Measurements from ENCODE around the gene TRIM63. TPM values are rescaled to one million over a fixed set of nuclear protein-coding genes. Genes with fewer than 3 reads are reported as not detected.

TRIM63 gene
- total RNA-seq, 2 donors from 2014 or later = 0.68 TPM; not detected in 1

DNA sequence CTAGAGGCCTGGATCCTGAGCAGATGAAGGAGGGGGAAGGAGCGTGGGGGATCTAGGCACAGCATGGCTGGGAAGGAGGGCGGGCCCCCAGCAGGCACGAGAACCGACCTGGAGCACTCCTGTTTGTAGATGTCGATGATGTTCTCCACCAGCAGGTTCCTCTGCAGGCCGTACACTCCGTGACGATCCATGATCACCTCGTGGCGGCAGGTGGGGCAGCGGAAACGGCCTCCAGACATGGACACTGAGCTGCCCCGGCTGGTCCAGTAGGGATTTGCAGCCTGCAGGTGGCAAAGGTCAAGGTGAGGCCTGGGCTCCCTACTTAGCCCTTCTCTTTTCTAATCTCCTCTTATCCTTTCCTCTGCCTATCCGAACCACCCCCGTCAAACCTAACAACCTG is 1.3 kb downstream of the TRIM63 start:
- 78% methylated on average over 15 of the region's 15 CpGs for WGBS
- Histone ChIP-seq H3K4me3 (no peak overlapping the region), H3K27ac (no peak overlapping the region)

DNA sequence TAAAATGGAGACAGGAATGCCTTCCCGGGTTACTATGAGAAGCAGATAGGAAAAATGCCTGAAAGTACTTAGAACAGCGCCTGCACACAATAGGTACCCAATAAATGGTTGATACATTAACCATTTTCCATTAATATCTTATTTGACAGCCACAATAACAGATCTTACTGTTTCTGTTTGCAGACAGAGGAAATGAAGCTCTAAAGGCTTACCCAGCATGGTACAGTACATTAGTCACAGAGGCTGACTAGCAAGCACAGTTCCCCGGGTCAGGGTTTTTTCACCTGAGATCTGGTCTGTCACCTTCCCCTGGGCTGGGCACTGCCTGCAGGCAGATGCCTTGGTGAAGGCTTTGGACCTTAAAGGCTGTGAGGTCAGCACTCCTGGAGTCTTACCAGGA is 2.9 kb downstream of the TRIM63 start:
- H3K4me3 ChIP-seq = no peak overlapping the region
- H3K4me1 ChIP-seq (replicated peaks) = no peaks in the 10 kb centered on the region
- H3K27ac ChIP-seq = no peak overlapping the region
- intact Hi-C loops (cut with DNase I) = no loop called here
- no peaks in the 10 kb centered on the region for H3K27me3 ChIP-seq (replicated peaks; ENCODE audit: insufficient read depth)
- no peaks in the 10 kb centered on the region for H3K36me3 ChIP-seq
- TF ChIP-seq POLR2AphosphoS5 (IDR thresholded peaks at IDR 0.05) (no peak), POLR2A (IDR thresholded peaks at IDR 0.05) (no peak)
- TF ChIP-seq, protein P1, sequence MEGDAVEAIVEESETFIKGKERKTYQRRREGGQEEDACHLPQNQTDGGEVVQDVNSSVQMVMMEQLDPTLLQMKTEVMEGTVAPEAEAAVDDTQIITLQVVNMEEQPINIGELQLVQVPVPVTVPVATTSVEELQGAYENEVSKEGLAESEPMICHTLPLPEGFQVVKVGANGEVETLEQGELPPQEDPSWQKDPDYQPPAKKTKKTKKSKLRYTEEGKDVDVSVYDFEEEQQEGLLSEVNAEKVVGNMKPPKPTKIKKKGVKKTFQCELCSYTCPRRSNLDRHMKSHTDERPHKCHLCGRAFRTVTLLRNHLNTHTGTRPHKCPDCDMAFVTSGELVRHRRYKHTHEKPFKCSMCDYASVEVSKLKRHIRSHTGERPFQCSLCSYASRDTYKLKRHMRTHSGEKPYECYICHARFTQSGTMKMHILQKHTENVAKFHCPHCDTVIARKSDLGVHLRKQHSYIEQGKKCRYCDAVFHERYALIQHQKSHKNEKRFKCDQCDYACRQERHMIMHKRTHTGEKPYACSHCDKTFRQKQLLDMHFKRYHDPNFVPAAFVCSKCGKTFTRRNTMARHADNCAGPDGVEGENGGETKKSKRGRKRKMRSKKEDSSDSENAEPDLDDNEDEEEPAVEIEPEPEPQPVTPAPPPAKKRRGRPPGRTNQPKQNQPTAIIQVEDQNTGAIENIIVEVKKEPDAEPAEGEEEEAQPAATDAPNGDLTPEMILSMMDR (IDR thresholded peaks at IDR 0.05) = no peak
- DNase-seq (ENCODE audit: low spot score) = no peak
- 53% methylated on average over 3 of the region's 3 CpGs for WGBS
- H3K9me3 ChIP-seq = no peaks in the 10 kb centered on the region

More for the DNA sequence above, 1.3 kb downstream of the TRIM63 start:
- Histone ChIP-seq H3K27me3 (replicated peaks; ENCODE audit: insufficient read depth) (no peaks in the 10 kb centered on the region), H3K4me1 (replicated peaks) (no peaks in the 10 kb centered on the region), H3K36me3 (no peaks in the 10 kb centered on the region), H3K9me3 (no peaks in the 10 kb centered on the region)
- TF ChIP-seq POLR2AphosphoS5 (IDR thresholded peaks at IDR 0.05) (no peak), POLR2A (IDR thresholded peaks at IDR 0.05) (no peak)
- TF ChIP-seq, protein P1 (IDR thresholded peaks at IDR 0.05) = no peak
- intact Hi-C loops (cut with DNase I) = no loop called here
- no peak for DNase-seq (ENCODE audit: low spot score)

GRCh38 chr1:26060832-26061574 is 6.4 kb downstream of the TRIM63 start:
- no peaks in the 10 kb centered on the region for H3K36me3 ChIP-seq
- no peak overlapping the region for H3K27ac ChIP-seq
- no peaks in the 10 kb centered on the region for H3K4me1 ChIP-seq (replicated peaks)
- no peaks in the 10 kb centered on the region for H3K27me3 ChIP-seq (replicated peaks; ENCODE audit: insufficient read depth)
- DNase-seq (ENCODE audit: low spot score) = no peak
- no peak overlapping the region for H3K4me3 ChIP-seq
- TF ChIP-seq, protein P1 (IDR thresholded peaks at IDR 0.05) = no peak
- TF ChIP-seq POLR2A (IDR thresholded peaks at IDR 0.05) = no peak
- TF ChIP-seq POLR2AphosphoS5 (IDR thresholded peaks at IDR 0.05) = no peak
- 77% methylated on average over 12 of the region's 12 CpGs for WGBS
- intact Hi-C loops (cut with DNase I) = no loop called here
- no peaks in the 10 kb centered on the region for H3K9me3 ChIP-seq

DNA sequence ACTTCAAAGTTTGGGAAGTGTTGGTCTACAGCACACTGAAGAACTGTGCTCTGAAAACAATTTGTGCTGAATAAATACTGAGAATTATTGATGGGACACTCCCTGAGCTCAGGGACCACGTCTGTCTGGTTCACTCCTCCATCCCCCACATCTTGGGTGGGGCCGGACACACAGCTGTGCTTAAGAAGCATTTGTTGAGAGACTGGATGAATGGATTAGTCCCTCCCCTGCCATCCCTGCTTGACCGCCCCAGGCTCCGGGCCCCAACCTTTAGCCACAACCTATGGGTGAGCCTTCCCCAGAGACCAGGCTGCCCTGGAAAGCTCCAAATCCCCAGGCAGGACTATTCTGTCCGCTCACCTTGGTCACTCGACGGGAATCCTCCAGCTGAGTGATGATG is 7.5 kb downstream of the TRIM63 start:
- Histone ChIP-seq H3K27ac (no peak overlapping the region), H3K27me3 (replicated peaks; ENCODE audit: insufficient read depth) (no peaks in the 10 kb centered on the region), H3K9me3 (no peaks in the 10 kb centered on the region), H3K4me1 (replicated peaks) (no peaks in the 10 kb centered on the region), H3K4me3 (no peak overlapping the region), H3K36me3 (no peaks in the 10 kb centered on the region)
- intact Hi-C loops (cut with DNase I) = no loop called here
- no peak for DNase-seq (ENCODE audit: low spot score)
- 67% methylated on average over 7 of the region's 7 CpGs for WGBS
- TF ChIP-seq, protein P1 (IDR thresholded peaks at IDR 0.05) = no peak
- TF ChIP-seq POLR2A (IDR thresholded peaks at IDR 0.05) (no peak), POLR2AphosphoS5 (IDR thresholded peaks at IDR 0.05) (no peak)

DNA sequence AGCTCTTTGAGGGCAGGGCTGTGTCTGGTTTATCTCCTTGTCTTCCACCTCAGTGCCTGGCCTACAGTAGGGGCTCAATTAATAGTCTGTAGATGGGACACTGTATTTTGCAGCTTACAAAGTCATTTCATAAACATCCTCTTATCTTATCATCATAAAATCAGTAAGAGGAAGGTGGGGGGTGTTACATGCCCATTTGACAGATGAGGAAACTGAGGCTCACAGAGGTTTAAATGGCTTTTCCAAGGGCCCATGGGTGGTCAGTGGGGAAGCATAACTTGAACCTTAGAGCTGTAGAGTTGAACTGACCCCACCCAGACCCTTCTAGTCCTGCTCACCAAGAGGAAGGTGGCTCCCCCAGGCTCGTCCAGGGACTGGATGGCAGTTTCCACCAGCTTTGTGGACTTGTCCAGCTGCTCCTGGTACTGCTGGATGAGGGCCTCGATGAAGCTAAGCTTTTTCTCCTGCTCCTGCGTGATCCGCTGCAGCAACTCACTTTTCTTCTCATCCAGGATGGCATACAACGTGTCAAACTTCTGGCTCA is 9.3 kb downstream of the TRIM63 start:
- no peaks in the 10 kb centered on the region for H3K9me3 ChIP-seq
- no peaks in the 10 kb centered on the region for H3K36me3 ChIP-seq
- no peak for DNase-seq (ENCODE audit: low spot score)
- no peaks in the 10 kb centered on the region for H3K4me1 ChIP-seq (replicated peaks)
- no peak for TF ChIP-seq POLR2A (IDR thresholded peaks at IDR 0.05)
- TF ChIP-seq, protein P1 (IDR thresholded peaks at IDR 0.05) = no peak
- TF ChIP-seq POLR2AphosphoS5 (IDR thresholded peaks at IDR 0.05) = no peak
- WGBS = 89% methylated on average over 5 of the region's 5 CpGs
- H3K27ac ChIP-seq = no peak overlapping the region
- H3K27me3 ChIP-seq (replicated peaks; ENCODE audit: insufficient read depth) = no peaks in the 10 kb centered on the region
- no peak overlapping the region for H3K4me3 ChIP-seq
- intact Hi-C loops (cut with DNase I) = no loop called here

Data from prostate gland (tissue), 2 donors.